Smooth muscle cell of the brain vasculature (primary cell): ENCODE data around the gene GLRX5.
"Not testable (repeated sequence)": the region's sequence is repeated elsewhere in the genome, so short reads cannot be mapped to it uniquely, and the experiment has no call there.

ENCODE experiments used
- DNase-seq: peaks from one replicate; pipeline ENCODE4 v3.0.0-alpha.2; 2012; ENCODE audit warnings: low read depth, low spot score

Gene GLRX5

DNA sequence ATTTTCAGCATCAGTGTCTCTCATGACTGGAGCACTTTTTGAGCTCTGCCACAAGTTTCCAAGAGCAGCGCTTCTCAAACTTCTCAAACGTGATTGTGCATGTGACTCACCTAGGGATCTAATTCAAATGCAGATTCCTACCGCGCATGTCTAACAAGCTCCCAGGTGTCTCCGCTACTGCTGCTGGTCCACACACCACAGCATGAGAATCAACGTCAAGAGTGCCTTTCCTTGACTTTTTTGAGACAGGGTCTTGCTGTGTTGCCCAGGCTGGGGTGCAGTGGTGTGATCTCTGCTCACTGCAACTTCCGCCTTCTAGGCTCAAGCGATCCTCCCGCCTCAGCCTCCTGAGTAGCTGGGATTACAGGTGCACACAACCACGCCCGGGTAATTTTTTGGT lies 22.4 kb downstream of the GLRX5 start:
- no peak for DNase-seq

DNA sequence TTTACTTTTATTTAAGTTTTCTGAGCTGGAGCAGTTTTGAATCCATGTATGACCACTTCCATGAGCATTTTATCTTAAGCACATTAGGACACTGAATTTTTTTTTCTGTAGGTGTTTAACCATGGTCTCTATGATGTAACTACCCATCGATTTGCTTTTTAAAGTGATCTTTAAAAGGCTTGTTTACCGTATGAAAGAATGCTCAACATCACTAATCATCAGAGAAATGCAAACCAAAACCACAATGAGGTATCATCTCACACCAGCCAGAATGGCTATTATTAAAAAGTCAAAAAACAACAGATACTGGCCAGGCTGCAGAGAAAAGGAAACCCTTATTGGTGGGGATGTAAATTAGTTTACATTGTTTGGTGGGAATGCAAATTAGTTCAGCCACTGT lies 23.0 kb downstream of the GLRX5 start:
- no peak for DNase-seq

DNA sequence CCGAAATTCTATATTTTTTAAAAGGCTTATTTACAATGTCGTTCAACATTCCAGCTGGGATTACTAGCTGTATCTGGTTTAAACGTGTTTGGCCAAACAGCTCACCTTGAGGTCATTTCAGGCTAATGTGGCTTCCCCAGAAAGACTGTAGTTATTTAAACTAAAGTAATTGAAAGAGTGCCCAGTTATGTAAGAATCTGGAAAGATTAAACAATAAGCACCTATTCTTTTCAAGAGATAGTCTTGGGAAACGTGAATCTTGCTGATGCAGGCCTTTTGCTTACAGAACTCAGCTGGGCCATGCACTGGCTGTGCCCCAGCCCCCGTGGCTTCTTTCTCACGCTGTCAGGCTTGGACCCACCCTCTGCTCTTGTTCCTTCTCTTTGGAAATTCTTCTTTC lies 24.4 kb downstream of the GLRX5 start:
- DNase-seq, result no peak

DNA sequence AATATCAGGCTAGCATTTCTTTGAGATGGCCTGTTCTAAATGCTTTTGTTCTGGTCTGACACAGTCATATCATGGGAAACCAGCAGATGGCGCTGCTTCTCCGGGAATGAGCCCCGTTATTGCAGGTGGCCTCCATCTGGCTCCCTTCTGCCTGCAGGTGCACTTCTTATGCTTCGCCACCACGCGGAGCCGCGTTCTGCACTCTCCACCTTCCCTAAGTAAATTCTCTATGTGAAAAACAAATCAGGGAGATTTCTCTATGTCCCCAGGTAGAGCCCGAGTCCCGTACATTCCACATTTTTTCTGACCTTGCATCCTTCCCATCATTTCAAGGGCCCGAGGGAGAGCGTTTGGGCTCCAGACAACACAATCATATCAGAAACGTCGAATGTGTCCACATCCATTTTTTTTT lies 26.2 kb downstream of the GLRX5 start:
- peak; percentile 69 for DNase-seq

- no peak for DNase-seq
These were observed 28.2 kb downstream of the GLRX5 start for GRCh38 chr14:95562892-95563685.

GRCh38 chr14:95564060-95564459 lies 29.2 kb downstream of the GLRX5 start:
- no peak for DNase-seq

DNA sequence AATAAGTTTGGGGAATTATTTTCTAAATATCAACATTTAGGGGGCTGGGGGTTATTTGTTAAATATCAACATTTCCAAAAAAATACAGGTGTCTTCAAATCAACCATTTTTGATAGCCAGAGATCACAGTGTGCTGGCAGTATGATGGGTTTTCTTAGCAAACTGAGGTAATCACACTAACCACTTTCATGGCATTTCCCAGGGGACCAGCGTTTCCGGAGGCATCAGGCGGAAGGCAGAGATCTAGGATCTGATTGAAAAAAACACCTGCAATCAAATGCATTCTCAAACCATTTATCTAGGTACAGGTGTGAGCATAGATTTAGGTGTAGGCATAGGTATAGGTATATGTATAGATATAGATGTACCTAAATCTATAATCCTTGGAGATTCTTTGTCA lies 34.6 kb downstream of the GLRX5 start:
- DNase-seq, result no peak

- no peak for DNase-seq
These were observed 38.5 kb downstream of the GLRX5 start for GRCh38 chr14:95573313-95573712.

GRCh38 chr14:95575840-95576473 lies 41.1 kb downstream of the GLRX5 start:
- DNase-seq, result no peak

- no peak for DNase-seq
These were observed 42.4 kb downstream of the GLRX5 start for GRCh38 chr14:95577067-95577800.

DNA sequence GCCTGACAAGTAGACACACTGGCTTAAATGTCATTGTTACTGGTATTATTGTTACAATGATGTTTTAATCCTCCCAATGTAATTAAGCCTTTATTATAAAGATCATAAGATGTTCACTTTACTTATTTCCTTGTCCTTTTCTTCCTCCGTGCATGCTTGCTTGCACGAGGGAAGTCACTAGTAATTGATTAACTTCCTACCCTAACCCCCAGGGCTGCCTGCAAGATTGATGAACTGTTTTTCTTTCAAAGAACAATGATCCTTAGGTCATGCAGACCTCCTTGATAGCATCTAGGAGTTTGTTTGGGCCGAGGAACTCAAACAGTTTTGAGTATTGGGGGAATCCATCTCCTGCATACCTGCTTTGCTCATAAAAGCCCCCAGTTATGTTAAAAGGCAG lies 43.0 kb downstream of the GLRX5 start:
- DNase-seq, result no peak

GRCh38 chr14:95583836-95584617 lies 49.2 kb downstream of the GLRX5 start:
- DNase-seq, result not testable (repeated sequence)

GRCh38 chr14:95585953-95586620 lies 51.2 kb downstream of the GLRX5 start:
- no peak for DNase-seq

DNA sequence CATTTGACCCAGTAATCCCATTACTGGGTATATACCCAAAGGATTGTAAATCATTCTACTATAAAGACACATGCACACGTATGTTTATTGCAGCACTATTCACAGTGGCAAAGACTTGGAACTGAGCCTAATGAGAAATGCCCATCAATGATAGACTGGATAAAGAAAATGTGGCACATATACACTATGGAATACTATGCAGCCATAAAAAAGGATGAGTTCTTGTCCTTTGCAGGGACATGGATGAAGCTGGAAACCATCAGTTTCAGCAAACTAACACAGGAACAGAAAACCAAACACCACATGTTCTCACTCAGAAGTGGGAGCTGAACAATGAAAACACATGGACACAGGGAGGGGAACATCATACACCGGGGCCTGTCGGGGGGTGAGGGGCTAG lies 56.3 kb downstream of the GLRX5 start:
- DNase-seq, result not testable (repeated sequence)
